Measurements from ENCODE around the gene ARHGEF28. TPM values are rescaled to one million over a fixed set of nuclear protein-coding genes. Genes with fewer than 3 reads are reported as not detected.

The ARHGEF28 gene
- total and polyA plus RNA-seq, 9 of the 15 experiments (the other 6 are each of a cell fraction or from before 2014, with no cell fraction given): 0.27 TPM; not detected in 8

DNA sequence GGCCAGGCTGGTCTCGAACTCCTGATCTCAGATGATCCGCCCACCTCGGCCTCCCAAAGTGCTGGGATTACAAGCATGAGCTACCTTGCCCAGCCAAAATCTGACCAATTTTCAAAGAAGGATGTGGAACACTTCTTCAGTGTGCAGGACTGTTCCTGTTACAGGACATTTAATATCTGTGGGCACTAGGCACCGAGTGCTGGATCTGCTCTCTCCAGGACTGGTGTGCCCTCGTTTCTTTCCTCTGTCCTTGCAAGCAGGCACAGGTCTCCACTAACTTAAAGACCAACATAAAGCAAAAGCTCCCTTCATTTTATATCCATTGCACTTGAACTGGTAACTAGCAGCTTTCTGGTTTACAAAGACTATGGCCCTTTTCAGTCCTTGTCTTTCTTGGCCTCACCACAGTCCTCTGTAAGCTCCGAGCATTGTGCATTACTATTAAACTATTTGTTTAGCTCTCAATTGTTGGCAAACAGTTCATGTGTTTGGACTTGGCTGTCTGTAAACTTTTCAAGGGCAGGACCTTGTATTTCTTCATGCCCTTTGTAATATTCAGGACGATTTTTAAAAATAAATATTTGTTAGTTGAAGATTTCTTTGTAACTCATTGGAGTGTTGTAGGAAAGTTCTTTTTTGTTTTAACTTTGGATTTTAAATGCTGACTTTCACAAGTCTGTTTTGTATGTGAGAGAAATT is 37.3 kb downstream of the ARHGEF28 start:
- ATAC-seq (no peak), DNase-seq (ENCODE audit: extremely low read depth in 1 of 4, low spot score in 3 of 4) (no peak), FAIRE-seq (no peak)
- H3K27me3 ChIP-seq (ENCODE audit: control insufficient read depth in 2 of 2, insufficient read depth in 2 of 2, low read length in 2 of 2): no peaks in the 10 kb centered on the region; a peak in 1 of 5 replicates
- no peaks in the 10 kb centered on the region for H4K20me1 ChIP-seq (replicated peaks; ENCODE audit: control insufficient read depth, insufficient read depth, low read length)
- H3K79me2 ChIP-seq (ENCODE audit: control insufficient read depth, insufficient read depth, low read length): no peaks in the 10 kb centered on the region
- no peak overlapping the region for H3K4me3 ChIP-seq
- no peaks in the 10 kb centered on the region for H3K4me1 ChIP-seq (replicated peaks in 1 of 2; ENCODE audit: control insufficient read depth in 2 of 2, insufficient read depth in 2 of 2, low read length in 2 of 2)
- intact Hi-C loops (cut with micrococcal nuclease) (no loop called here), in situ Hi-C loops (cut with MboI) (no loop called here)
- TF ChIP-seq SIX5 (IDR thresholded peaks at IDR 0.05; ENCODE audit: borderline replicate concordance in 1 of 2, insufficient read depth in 1 of 2, low read depth in 1 of 2, low read length in 2 of 2) (no peak), RBM22 (IDR thresholded peaks at IDR 0.05; ENCODE audit: low read depth, low read length, poor library complexity, severe bottlenecking) (no peak), FOXM1 (IDR thresholded peaks at IDR 0.05; ENCODE audit: low read depth) (no peak), FOXM1 (CRISPR knock-in tag; IDR thresholded peaks at IDR 0.05; ENCODE audit: low read depth) (no peak), ETV5 (CRISPR knock-in tag; IDR thresholded peaks at IDR 0.05; ENCODE audit: low read depth) (no peak), ZNF41 (CRISPR knock-in tag; conservative IDR thresholded peaks at IDR 0.05) (no peak), ELF1 (tag; IDR thresholded peaks at IDR 0.05) (no peak), USF2 (CRISPR knock-in tag; IDR thresholded peaks at IDR 0.05) (no peak), ZNF511 (CRISPR knock-in tag; IDR thresholded peaks at IDR 0.05) (no peak), NFYB (IDR thresholded peaks at IDR 0.05; ENCODE audit: extremely low read depth, insufficient read length) (no peak), ZBTB7A (IDR thresholded peaks at IDR 0.05; ENCODE audit: borderline replicate concordance, control insufficient read depth, low read depth, low read length) (no peak), ZFPM2 (CRISPR knock-in tag; IDR thresholded peaks at IDR 0.05) (no peak), TRIM24 (IDR thresholded peaks at IDR 0.05) (no peak), ZBTB1 (CRISPR knock-in tag; IDR thresholded peaks at IDR 0.05; ENCODE audit: borderline replicate concordance, low read depth) (no peak)
- TF ChIP-seq, protein P1, sequence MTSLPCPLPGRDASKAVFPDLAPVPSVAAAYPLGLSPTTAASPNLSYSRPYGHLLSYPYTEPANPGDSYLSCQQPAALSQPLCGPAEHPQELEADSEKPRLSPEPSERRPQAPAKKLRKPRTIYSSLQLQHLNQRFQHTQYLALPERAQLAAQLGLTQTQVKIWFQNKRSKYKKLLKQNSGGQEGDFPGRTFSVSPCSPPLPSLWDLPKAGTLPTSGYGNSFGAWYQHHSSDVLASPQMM (CRISPR knock-in tag; IDR thresholded peaks at IDR 0.05): no peak
- no peak overlapping the region for H3K27ac ChIP-seq (ENCODE audit: extremely low read depth, low read depth, low read length)
- WGBS (ENCODE audit: insufficient coverage, low coverage, missing lambda C conversion rate): 0% methylated on average over 7 of the region's 7 CpGs
- BruUV-seq (replicated peaks): no TSS peak
- H2AFZ ChIP-seq (ENCODE audit: low read depth, low read length): no peak overlapping the region
- H3K4me2 ChIP-seq (ENCODE audit: insufficient read depth, low read length): no peak overlapping the region
- no peaks in the 10 kb centered on the region for H3K9me1 ChIP-seq (ENCODE audit: control insufficient read depth, insufficient read depth, low read length)
- POLR2A ChIA-PET: no interaction called here
- CTCF ChIA-PET (ENCODE audit: low intra/inter-chr PET ratio): no interaction called here
- H3K9me3 ChIP-seq (replicated peaks; ENCODE audit: control insufficient read depth, insufficient read depth, low read depth, low read length): no peaks in the 10 kb centered on the region
- H3K9ac ChIP-seq (ENCODE audit: insufficient read depth in 1 of 2, low read depth in 2 of 2, low read length in 2 of 2): no peak overlapping the region
- no peaks in the 10 kb centered on the region for H3K36me3 ChIP-seq (ENCODE audit: control insufficient read depth, insufficient read depth, low read length)
